Measurements from ENCODE around the gene ANKS1B.

ANKS1B gene

DNA sequence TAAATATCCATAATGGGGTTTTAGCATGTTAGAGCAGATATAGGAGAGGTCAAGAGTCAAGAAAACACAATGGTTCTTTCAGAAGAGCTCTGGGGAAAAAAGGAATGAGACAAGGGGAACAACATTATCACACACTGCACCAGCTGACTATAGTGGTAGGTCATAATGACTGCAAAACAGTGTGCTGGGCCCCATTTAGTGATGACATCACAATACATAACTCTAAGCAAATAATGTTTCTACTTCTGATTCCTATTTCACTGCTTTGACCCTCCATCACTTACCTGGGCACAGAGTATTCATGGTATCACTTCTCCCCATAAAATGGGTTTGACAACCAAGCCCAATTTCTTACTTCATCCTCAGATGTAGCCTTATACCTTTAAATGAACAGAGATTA is 275.1 kb downstream of the ANKS1B start:
- DNase-seq (ENCODE audit: low spot score) = no peak
- in situ Hi-C loops (cut with MboI; ENCODE audit: low pct_unique_long_range_greater_than_20kb, low sequenced_read_pairs, unreplicated experiment) = no loop called here
- TF ChIP-seq, protein P1, sequence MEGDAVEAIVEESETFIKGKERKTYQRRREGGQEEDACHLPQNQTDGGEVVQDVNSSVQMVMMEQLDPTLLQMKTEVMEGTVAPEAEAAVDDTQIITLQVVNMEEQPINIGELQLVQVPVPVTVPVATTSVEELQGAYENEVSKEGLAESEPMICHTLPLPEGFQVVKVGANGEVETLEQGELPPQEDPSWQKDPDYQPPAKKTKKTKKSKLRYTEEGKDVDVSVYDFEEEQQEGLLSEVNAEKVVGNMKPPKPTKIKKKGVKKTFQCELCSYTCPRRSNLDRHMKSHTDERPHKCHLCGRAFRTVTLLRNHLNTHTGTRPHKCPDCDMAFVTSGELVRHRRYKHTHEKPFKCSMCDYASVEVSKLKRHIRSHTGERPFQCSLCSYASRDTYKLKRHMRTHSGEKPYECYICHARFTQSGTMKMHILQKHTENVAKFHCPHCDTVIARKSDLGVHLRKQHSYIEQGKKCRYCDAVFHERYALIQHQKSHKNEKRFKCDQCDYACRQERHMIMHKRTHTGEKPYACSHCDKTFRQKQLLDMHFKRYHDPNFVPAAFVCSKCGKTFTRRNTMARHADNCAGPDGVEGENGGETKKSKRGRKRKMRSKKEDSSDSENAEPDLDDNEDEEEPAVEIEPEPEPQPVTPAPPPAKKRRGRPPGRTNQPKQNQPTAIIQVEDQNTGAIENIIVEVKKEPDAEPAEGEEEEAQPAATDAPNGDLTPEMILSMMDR (IDR thresholded peaks at IDR 0.05; ENCODE audit: extremely low read depth, insufficient read depth, missing control alignments) = no peak

DNA sequence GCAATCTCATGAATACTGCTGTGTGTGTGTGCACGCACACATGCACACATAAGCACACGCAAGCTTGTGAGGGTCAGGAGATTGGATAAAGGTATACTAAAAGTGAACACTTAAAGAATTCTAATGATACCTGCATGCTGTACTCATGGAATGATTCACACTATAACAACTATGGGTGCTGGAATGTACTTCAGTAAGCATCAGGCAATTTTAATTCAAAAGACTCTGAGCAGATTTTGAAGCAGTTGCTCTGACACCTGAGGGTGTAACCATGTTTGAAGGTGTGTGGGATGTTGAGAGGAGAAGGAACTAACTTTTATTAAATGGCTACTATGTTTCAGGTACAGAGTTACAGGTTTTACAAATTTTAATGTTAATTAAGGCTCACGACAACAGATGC is 275.6 kb downstream of the ANKS1B start:
- TF ChIP-seq, protein P1 (IDR thresholded peaks at IDR 0.05; ENCODE audit: extremely low read depth, insufficient read depth, missing control alignments) = no peak
- in situ Hi-C loops (cut with MboI; ENCODE audit: low pct_unique_long_range_greater_than_20kb, low sequenced_read_pairs, unreplicated experiment) = no loop called here
- DNase-seq (ENCODE audit: low spot score) = no peak

DNA sequence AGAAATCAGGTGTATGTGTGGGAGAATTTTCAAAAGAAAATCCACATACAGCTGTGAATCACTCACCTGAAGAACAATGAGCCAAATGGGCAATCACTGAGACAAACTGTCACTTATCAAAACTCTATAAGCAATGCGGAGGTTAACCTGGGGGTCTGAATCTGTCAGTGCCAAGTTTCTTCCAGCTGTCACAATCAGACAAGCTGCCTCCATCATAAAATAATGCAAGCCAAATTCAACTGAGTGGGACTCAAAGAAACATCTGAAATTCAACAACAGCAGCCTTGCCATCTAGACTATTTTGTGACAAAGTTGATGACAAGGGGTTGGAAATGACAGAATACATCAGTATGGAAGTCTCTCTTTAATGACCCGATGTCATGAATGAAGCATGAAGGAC is 276.9 kb downstream of the ANKS1B start:
- TF ChIP-seq, protein P1 (IDR thresholded peaks at IDR 0.05; ENCODE audit: extremely low read depth, insufficient read depth, missing control alignments) = no peak
- in situ Hi-C loops (cut with MboI; ENCODE audit: low pct_unique_long_range_greater_than_20kb, low sequenced_read_pairs, unreplicated experiment) = no loop called here
- DNase-seq (ENCODE audit: low spot score) = no peak

DNA sequence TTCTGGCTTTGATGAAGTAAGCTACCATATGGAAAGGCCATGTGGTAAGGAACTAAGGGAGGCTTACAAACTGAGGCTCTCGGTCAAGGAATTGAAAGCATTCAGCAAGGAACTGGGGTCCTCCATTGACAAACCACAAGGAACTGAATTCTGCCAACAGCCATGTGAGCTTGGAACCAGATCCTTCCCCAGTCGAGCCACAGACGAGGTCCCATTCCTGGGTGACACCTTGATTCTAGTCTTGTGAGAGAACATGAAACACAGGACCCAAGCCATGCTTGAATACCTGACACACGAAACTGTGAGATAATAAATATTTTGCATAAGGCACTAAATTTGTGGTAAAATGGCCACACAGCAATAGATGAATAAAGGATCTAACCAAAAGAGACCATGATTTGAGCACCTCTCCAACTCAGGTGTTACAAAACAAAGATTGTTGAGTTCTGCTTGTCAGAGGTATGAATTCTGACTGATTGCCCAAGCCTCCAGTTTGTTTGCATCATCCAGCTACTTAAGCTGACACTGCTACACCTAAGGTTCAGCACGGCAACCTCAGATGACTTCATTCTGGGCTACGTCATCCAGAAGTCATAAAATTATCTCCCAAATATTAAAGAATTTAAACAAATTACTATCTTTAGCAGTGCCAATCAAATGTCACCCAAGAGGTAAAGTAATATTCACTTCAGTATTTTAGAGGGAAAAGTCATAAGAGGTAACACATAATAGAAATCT is 277.8 kb downstream of the ANKS1B start:
- in situ Hi-C loops (cut with MboI; ENCODE audit: low pct_unique_long_range_greater_than_20kb, low sequenced_read_pairs, unreplicated experiment) = no loop called here

DNA sequence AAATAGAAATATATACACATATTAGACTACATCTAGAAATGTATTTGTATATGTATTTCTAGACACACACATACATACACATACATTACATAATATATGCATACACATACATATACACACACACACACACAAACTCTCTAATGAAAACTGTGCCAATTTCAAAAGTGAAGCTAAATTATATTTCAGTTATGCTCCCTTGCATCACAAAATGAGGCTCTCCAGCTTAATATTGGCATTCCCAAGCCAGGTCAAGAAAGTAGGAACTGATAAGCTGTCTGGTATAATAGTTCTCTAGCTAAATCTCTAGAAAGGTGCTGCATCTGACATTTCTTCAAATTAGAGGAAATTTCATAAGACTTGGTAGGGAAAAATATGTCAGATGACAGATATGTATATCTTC is 280.3 kb downstream of the ANKS1B start:
- no peak for DNase-seq (ENCODE audit: low spot score)
- in situ Hi-C loops (cut with MboI; ENCODE audit: low pct_unique_long_range_greater_than_20kb, low sequenced_read_pairs, unreplicated experiment) = no loop called here
- TF ChIP-seq, protein P1 (IDR thresholded peaks at IDR 0.05; ENCODE audit: extremely low read depth, insufficient read depth, missing control alignments) = no peak

More for the DNA sequence above, 277.8 kb downstream of the ANKS1B start:
- DNase-seq (ENCODE audit: low spot score) = no peak
- TF ChIP-seq, protein P1 (IDR thresholded peaks at IDR 0.05; ENCODE audit: extremely low read depth, insufficient read depth, missing control alignments) = no peak

DNA sequence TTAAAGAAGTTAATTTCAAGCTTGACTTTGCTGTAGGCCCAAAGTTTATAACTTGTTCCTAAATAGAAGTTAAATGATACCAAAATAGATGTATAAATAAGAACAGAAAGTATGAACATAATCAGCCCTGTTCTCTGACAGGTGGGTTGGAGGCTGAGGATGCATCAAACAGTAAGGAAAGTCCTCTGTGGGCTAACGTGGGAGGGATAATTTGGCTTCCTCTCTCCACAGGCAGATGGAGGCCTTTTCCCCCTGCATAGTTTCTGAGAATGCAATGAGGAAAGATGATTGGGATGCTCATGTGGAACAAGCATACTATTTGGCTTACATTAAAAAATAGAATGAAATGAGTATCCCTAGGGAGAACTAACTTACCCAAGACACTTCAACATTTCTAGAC is 280.7 kb downstream of the ANKS1B start:
- in situ Hi-C loops (cut with MboI; ENCODE audit: low pct_unique_long_range_greater_than_20kb, low sequenced_read_pairs, unreplicated experiment) = no loop called here
- DNase-seq (ENCODE audit: low spot score) = no peak

More for the DNA sequence above, 280.7 kb downstream of the ANKS1B start:
- TF ChIP-seq, protein P1 (IDR thresholded peaks at IDR 0.05; ENCODE audit: extremely low read depth, insufficient read depth, missing control alignments) = no peak

Measured in GM13977 (cell line).